Neuron (in vitro differentiated cells): ENCODE data around the gene STRADA.

ENCODE experiments used
- H2AFZ ChIP-seq: one replicate; pipeline ENCODE4 v1.6.1; 2013; ENCODE audit warnings: low read depth, mild to moderate bottlenecking, inconsistent platforms, low read length, moderate library complexity
- H3K27me3 ChIP-seq: one replicate; pipeline ENCODE4 v1.6.1; 2013; ENCODE audit warnings: low read length; ENCODE audit not compliant: insufficient read depth
- H3K36me3 ChIP-seq: one replicate; pipeline ENCODE4 v1.6.1; 2013; ENCODE audit warnings: low read length; ENCODE audit not compliant: insufficient read depth
- H3K4me1 ChIP-seq: one replicate; pipeline ENCODE4 v1.6.1; 2013; ENCODE audit warnings: low read length; ENCODE audit not compliant: insufficient read depth
- H3K4me3 ChIP-seq: 2 replicates; pipeline ENCODE4 v1.5.1; 2013; ENCODE audit warnings: mild to moderate bottlenecking, low read length, moderate library complexity
- H3K9me3 ChIP-seq: one replicate; pipeline ENCODE4 v1.6.1; 2013; ENCODE audit warnings: low read length

Gene STRADA

DNA sequence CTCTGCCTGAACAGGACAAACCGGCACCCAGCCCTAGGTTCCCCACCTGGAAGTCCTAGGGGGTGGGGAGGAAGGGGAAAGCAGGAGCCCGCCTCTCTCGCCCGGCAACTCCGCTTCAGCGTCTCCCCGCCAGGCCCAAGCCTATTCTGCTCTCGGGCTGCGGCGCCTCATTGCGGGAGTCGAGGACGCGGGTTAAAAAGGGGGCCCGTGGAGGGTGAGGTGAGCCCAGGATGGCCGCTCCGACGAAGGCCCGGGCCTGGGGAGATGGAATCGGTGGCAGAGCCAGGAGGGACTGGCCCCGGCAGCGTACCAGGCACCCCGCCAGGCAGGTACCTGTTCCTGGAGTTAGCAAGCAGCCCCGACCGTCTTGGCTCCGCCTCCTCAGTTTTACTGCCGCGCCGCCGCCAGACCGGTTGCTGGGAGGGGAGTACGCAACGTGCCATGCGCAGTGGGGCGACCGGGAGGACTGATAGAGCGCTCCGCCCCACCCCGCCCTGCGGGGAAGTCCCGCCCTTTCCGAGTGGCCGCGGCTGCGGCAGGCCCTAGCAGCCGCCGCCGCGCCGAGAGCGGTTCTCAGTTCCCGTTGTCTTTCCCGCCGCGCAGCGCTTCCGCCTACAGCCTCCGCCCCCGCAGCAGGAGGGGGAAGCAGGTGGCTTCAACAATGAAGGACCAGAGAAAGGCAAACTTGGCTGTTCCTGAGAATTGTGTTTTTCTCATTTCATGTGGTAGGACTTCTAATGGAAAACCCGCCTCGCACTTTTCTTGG lies at the start of gene STRADA:
Gene STRADA, minus strand, starts transcription at position 392 of the 766 bp plus-strand sequence. CDS start 13,430 bp downstream, outside the sequence.
- Histone ChIP-seq H3K9me3 (no peaks in the 10 kb centered on the region), H3K4me1 (peaks cover 8% of the 10 kb centered on the region), H3K27me3 (no peaks in the 10 kb centered on the region), H3K4me3 (peak within 1 kb of the TSS; percentile 95), H3K36me3 (peaks cover 15% of the 10 kb centered on the region), H2AFZ (peak within 1 kb of the TSS; percentile 88)

- no peaks in the 10 kb centered on the region for H3K9me3 ChIP-seq
- no peak overlapping the region for H3K4me3 ChIP-seq
- no peak overlapping the region for H2AFZ ChIP-seq
- H3K27me3 ChIP-seq = no peaks in the 10 kb centered on the region
- H3K4me1 ChIP-seq = no peaks in the 10 kb centered on the region
- H3K36me3 ChIP-seq = peaks cover 84% of the 10 kb centered on the region
Observed at GRCh38 chr17:63790057-63790456, 48.5 kb upstream of the STRADA start.

DNA sequence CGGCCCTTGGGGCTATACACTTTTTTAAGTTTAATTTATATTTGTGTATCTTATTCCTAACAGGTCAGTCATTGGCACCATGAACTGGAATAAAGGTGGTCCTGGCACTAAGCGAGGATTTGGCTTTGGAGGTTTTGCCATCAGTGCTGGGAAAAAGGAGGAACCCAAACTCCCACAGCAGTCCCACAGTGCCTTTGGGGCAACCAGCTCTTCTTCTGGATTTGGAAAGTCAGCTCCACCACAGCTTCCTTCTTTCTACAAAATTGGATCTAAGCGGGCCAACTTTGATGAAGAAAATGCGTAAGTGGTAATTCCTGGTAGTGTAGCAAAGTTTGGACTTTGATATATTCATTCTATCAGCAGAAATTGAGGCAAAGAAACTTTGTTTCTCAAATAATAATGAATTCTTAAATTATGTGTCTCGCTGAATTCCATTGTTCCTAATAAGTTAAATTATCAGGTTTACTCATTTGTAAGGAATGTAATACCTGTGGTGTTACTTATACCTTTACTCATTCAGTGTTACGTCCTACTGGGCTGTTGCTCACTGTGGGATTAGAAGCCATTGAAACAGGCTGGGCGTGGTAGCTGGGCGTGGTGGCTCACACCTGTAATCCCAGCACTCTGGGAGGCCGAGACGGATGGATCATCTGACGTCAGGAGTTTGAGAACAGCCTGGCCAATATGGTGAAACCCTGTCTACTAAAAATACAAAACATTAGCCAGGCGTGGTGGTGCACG lies 45.5 kb upstream of the STRADA start:
- H3K4me3 ChIP-seq = no peak overlapping the region
- no peaks in the 10 kb centered on the region for H3K4me1 ChIP-seq
- H2AFZ ChIP-seq = no peak overlapping the region
- H3K9me3 ChIP-seq = no peaks in the 10 kb centered on the region
- peaks cover 83% of the 10 kb centered on the region for H3K36me3 ChIP-seq
- H3K27me3 ChIP-seq = no peaks in the 10 kb centered on the region

GRCh38 chr17:63786117-63786516 lies 44.5 kb upstream of the STRADA start:
- H2AFZ ChIP-seq = no peak overlapping the region
- H3K9me3 ChIP-seq = no peaks in the 10 kb centered on the region
- no peaks in the 10 kb centered on the region for H3K27me3 ChIP-seq
- H3K36me3 ChIP-seq = peaks cover 79% of the 10 kb centered on the region
- H3K4me3 ChIP-seq = no peak overlapping the region
- H3K4me1 ChIP-seq = no peaks in the 10 kb centered on the region

GRCh38 chr17:63785556-63785955 lies 44.0 kb upstream of the STRADA start:
- no peaks in the 10 kb centered on the region for H3K9me3 ChIP-seq
- H3K36me3 ChIP-seq = peaks cover 77% of the 10 kb centered on the region
- H2AFZ ChIP-seq = no peak overlapping the region
- no peak overlapping the region for H3K4me3 ChIP-seq
- H3K4me1 ChIP-seq = no peaks in the 10 kb centered on the region
- no peaks in the 10 kb centered on the region for H3K27me3 ChIP-seq

- no peak overlapping the region for H3K4me3 ChIP-seq
- no peaks in the 10 kb centered on the region for H3K9me3 ChIP-seq
- no peaks in the 10 kb centered on the region for H3K27me3 ChIP-seq
- H2AFZ ChIP-seq = no peak overlapping the region
- H3K36me3 ChIP-seq = peaks cover 74% of the 10 kb centered on the region
- no peaks in the 10 kb centered on the region for H3K4me1 ChIP-seq
Observed at GRCh38 chr17:63783522-63783921, 41.9 kb upstream of the STRADA start.

DNA sequence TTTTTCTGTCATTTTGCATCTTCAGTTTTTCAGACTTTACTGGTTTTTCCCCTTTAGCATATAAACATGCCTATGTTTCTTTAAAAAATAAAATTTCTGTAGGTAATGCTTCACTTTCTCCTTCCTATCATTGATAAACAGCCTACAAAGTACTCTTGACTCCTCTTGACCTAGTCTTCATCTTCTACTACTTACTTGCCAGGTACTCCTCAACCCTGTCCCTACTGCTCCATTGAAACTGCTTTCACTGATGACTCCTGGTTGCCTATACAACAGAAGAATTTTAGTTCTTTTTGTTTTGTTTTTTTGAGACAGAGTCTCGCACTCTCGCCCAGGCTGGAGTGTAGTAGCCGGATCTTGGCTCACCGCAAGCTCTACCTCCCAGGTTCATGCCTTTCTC lies 39.3 kb upstream of the STRADA start:
- Histone ChIP-seq H3K4me3 (no peak overlapping the region), H3K27me3 (no peaks in the 10 kb centered on the region), H3K4me1 (peaks cover 4% of the 10 kb centered on the region), H3K36me3 (peaks cover 75% of the 10 kb centered on the region), H3K9me3 (no peaks in the 10 kb centered on the region), H2AFZ (no peak overlapping the region)

- H3K36me3 ChIP-seq = peaks cover 74% of the 10 kb centered on the region
- H2AFZ ChIP-seq = no peak overlapping the region
- no peak overlapping the region for H3K4me3 ChIP-seq
- no peaks in the 10 kb centered on the region for H3K9me3 ChIP-seq
- peaks cover 8% of the 10 kb centered on the region for H3K4me1 ChIP-seq
- no peaks in the 10 kb centered on the region for H3K27me3 ChIP-seq
Observed at GRCh38 chr17:63780507-63780906, 38.9 kb upstream of the STRADA start.

GRCh38 chr17:63775420-63775819 lies 33.8 kb upstream of the STRADA start:
- no peaks in the 10 kb centered on the region for H3K9me3 ChIP-seq
- H3K36me3 ChIP-seq = peaks cover 37% of the 10 kb centered on the region
- no peak overlapping the region for H2AFZ ChIP-seq
- peak overlapping the region; percentile 87 for H3K4me3 ChIP-seq
- H3K4me1 ChIP-seq = peaks cover 17% of the 10 kb centered on the region
- no peaks in the 10 kb centered on the region for H3K27me3 ChIP-seq

- Histone ChIP-seq H3K9me3 (no peaks in the 10 kb centered on the region), H3K4me1 (peaks cover 17% of the 10 kb centered on the region), H2AFZ (no peak overlapping the region), H3K27me3 (no peaks in the 10 kb centered on the region), H3K4me3 (peak overlapping the region; percentile 87), H3K36me3 (peaks cover 34% of the 10 kb centered on the region)
Observed at GRCh38 chr17:63774969-63775265, 33.3 kb upstream of the STRADA start.

DNA sequence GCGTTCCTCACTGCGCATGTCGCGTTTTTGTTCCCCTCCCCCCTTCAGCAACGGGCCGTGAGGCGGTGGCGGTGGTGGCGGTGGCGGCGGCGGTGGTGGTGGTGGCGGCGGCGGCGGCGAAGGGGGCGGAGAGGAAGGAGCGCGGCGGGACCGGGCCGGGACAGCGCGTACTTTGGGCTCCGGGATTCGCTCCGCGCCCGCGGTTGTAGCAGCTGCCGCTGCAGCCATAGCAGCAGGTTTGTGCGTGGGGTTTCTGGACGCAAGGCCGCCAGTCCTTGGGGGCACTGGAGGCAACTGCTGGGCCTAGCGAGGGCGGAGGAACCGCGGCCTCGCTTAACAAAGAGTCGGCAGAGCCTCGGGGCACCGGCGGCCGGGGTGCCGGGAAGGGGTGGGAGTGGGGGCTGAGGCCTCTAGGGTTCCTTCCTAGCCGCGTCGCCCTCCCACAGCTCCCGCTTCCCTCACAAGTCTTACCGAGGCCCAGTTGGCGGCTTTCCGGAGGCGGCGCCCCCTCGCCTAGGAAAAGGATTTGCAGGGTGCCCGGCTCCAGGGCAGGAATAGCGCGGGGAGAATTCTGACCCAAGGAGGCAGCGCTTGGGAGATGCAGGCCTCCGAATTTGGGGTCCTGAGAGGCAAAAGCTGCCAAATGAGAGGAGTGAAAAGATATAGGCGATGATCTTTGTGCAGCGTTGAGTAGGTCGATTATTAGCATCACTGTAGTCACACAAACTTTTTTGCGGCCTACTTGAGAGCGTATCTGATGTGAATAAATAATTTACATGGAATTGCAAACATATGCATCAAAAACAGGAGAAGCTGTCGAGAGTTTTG lies 32.8 kb upstream of the STRADA start, which contains the start of gene DDX42:
Gene DDX42, plus strand, starts transcription at position 30 of the 828 bp plus-strand sequence. CDS start 12,880 bp downstream, outside the sequence.
- H3K9me3 ChIP-seq = no peaks in the 10 kb centered on the region
- peak within 1 kb of the TSS; percentile 50 for H2AFZ ChIP-seq
- peaks cover 29% of the 10 kb centered on the region for H3K36me3 ChIP-seq
- peak within 1 kb of the TSS; percentile 87 for H3K4me3 ChIP-seq
- no peaks in the 10 kb centered on the region for H3K27me3 ChIP-seq
- H3K4me1 ChIP-seq = peaks cover 17% of the 10 kb centered on the region

- peak within 1 kb of the TSS; percentile 87 for H3K4me3 ChIP-seq
- peak within 1 kb of the TSS; percentile 50 for H2AFZ ChIP-seq
- peaks cover 24% of the 10 kb centered on the region for H3K36me3 ChIP-seq
- H3K9me3 ChIP-seq = no peaks in the 10 kb centered on the region
- H3K4me1 ChIP-seq = peaks cover 17% of the 10 kb centered on the region
- H3K27me3 ChIP-seq = no peaks in the 10 kb centered on the region
Observed at GRCh38 chr17:63773272-63774140, 31.9 kb upstream of the STRADA start, which contains the start of gene CCDC47. Gene CCDC47 (minus strand): TSS chr17:63773597. CDS start chr17:63766175, 7,422 bp downstream.
